GM18520 (cell line): ENCODE results near the gene PLXNB2.

ENCODE experiments used
- ATAC-seq: cut with Tn5 transposase; IDR thresholded peaks from one replicate; pipeline ENCODE4 v1.9.1; 2021; ENCODE audit not compliant: unreplicated experiment

The PLXNB2 gene

DNA sequence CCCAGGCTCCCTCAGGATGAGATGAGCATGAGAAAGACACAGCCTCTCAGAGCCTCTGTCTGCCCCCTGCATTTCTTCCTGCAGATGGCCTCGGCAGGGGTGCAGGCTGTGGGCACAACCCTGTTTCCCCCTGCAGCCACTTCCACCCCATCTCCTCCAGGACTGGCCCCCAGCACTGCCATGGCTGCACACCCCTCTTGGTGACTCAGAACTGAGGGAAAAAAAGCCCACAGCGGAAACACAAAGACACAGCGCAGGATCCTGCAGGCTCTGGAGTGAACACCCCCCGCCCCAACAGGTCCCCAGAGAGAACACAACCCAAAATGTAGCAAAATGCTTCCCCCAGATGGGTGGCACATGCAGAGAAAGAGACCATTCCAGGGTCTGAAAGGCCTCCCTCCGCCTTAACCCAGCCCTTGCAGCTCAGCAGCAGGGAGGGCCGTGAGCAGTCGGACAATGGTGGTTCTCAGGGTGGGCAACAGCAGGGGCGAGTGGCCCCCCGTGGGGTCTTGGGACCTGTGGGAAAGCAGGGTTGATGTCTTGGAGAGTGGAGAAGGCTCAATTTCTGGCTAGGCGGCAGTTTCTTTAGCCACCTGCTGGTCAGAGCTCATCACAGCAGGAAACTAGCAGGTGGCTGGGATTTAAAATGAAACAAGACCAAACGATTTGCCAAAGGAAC, 70.6 kb downstream of the PLXNB2 start:
- ATAC-seq = no peak

DNA sequence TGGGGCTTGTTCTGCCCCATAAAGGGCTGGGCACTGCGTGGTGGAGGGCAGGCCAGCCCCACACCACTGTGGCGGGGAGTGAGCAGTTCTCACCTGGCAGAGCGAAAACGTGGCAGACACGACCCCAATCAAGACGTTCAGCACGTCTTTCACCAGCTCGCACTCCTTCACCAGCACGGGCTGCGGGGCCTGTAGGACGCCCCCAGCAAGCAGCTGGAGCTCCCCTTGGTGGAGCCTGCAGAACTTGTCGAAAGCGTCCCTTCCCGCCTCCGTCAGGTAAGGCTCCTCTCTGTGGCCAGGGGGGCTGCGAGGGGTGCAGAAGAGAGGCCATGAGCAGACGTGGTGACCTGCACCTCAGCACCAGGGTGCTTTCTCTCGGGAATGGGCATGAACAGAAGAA, 74.2 kb downstream of the PLXNB2 start:
- ATAC-seq = no peak

DNA sequence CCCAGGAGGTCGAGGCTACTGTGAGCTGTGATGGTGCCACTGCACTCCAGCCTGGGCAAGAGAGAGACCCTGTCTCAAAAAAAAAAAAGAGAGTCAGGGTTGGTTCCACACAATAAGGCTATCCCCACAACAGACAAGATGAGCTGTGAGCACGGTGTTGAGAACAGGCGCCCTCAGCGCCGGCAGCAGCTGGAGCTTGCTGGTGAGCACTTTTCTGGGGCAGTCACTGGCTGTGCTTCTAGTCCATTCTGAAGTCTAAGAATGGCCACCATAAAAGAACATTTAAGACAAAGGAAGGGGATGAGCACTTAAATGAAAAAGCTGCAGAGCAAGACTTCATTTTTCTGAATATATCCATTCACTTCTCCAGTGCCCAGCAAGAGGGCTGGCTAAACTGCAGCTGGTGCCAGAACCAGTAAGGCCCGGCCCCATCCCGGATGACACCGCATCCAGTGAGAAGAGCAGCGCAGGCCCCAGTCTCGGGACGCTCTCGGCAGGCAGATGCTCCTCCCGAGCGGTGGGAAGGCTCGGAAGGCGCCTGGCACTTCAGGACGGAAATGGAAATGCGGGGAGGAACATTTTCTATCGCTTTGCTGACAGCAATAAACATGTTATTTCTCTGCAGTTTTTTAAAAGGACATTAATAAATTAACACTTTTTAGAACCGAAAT, 74.8 kb downstream of the PLXNB2 start:
- ATAC-seq = no peak

DNA sequence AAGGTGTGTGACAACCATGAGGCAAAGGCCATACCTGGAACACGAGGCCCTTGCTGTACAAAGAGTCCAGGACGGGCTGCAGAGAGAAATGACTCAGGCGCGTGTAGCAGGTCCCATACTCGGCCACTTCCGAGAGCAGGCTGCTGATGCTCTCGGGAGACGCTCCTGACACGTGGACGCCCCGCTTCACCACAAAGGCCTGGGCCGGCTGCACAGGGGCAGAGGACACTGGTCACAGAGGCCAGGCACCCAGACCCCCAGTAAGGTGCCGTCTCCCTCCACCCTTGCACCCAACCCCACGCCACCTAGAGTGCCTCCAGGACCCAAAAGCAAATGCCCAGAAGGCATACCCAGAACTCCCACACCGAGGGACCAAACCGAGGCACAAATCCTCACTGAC, 78.1 kb downstream of the PLXNB2 start:
- ATAC-seq = no peak

DNA sequence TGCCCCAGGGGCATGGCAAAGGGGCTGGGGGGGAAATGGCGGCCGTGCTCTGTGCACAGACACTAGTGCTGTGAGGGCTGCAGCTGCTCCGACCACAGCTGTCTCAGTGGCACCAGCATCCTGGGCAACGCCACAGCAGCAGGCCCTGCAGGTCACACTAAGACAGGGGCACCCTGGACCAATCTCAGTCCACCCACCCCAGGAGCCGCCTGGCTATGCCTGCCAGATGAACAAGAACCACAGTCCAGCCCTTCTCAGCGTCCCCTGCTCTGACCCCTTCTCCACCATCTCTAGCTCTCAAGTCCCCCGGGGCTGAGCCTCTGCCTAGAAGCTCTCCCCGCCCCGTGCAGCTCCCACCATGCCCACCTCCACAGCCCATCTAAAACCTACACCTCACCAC, 79.1 kb downstream of the PLXNB2 start:
- ATAC-seq = no peak

DNA sequence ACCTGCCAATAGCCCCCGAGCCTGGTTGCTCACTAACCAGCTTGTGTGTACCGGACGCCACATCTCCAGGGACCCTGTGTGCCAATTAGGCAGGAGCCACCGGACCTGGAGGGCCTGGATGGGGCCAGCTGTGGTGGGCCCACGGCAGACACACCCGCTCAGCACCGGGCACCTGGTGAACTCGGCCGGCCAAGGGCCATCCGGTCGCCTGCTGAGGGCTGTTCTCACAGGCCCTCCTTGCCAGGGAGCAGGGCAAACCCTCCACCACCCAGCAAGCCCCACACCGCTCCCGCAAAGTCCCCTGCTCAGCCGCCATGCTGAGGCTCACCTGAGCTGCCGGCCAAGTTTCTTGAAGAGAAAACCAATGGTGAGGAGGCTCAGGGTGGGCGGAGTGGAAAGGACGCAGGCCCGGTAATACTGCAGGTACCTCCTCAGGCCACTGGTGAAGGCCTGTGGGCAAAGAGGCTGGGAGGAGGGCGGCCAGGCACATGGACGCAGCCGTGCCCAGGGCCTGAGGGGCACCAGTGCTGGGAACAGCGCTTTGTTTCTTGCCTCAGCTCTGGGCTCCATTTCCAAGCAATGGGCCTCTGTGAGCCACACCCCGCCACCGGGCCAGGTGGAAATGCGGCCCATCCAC, 79.7 kb downstream of the PLXNB2 start:
- ATAC-seq = no peak

DNA sequence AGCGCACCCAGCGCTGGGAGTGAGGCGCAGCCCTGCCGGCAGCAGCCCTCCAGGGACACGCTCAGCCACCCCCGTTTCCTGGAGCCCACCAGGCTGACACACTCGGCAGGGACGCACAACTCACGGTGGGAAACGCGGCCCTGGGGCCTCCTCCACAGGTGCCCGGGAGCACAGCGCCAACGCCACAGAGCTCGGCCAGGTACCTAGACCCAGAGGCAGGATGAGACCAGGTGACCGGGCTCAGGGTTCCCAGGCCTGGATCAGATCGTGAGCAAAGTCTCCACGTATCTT, 80.6 kb downstream of the PLXNB2 start:
- ATAC-seq = no peak

DNA sequence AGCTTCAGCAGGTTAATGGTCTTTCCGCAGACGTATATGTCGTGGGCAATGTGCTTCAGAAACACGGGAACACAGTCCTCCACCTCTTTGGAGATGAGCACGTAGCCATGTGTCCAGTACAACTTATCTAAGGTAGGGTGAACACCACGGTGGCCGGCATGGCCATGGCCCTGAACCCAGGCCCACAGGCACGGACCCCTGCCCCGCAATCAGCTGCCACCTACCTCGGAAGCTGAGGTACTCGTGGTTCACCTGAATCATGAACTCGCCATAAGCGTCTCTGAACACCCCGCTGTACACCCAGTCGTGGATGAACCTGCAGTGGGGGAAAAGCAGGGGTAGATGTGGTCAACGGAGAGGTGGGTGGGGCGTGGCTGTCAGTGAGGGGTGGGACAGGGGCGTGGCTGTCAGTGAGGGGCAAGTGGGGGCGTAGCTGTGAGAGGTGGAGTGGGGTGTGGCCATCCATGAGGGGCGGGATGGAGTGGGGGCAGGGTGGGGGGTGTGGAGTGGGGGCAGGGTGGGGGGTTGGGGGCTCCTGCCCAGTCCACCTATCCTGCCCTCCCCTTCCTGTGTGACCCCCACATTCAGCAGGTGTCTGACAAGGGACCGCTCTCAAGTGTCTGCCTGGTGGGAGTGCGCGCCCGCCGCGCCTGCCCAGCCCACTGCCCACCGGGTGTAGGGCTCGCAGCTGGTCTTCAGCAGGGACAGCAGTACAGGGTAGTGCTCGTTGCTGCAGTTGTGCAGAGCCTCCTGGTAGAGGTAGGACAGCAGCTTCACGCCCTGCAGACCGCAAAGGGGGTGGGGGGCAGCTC, 81.2 kb downstream of the PLXNB2 start:
- ATAC-seq = no peak

DNA sequence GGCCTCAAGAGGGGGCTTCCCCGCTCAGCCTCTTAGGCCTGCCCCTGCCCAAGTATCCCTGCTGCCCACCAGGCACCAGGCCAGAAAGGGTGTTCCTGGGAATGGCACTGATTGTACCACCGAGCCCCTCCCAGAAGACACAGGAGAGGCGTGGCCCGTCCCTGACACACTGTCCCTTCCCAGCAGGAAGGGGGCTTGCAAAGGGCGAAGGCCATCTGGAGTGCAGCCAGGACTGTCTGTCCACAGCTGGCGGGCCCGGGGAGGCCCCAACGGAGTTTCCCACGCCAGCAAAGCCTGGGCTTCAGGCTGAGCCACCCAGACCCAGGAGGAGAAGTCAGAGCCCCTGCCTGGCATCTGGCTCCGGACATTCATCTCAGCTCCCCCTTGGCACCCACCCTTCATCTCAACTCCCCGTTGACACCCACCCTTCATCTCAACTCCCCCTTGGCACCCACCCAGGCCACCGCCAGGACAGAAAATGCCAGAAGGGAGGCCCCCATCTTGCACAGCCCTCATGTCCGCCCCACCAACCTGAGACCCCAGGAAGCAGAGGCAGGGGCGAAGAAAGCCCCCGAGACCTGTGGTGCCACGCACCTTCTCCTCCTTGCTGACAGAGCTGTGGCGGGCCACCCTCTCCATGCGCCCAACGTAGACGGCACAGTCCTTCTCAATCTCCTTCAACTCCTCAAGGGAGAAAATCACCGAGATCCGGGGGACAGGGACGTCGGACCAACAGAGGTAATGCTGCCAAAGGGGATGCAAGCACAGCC, 82.1 kb downstream of the PLXNB2 start:
- no peak for ATAC-seq
